NCI-H146 treated with DMSO at 0.1 percent for 48 hours (cell line): ENCODE measurements around the gene TFPT.

Experiments
- DNase-seq: peaks from one replicate; lab custom pipeline; 2025; ENCODE audit not compliant: unreplicated experiment; lab: John Stamatoyannopoulos, UW

The TFPT gene, protein sequence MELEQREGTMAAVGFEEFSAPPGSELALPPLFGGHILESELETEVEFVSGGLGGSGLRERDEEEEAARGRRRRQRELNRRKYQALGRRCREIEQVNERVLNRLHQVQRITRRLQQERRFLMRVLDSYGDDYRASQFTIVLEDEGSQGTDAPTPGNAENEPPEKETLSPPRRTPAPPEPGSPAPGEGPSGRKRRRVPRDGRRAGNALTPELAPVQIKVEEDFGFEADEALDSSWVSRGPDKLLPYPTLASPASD

DNA sequence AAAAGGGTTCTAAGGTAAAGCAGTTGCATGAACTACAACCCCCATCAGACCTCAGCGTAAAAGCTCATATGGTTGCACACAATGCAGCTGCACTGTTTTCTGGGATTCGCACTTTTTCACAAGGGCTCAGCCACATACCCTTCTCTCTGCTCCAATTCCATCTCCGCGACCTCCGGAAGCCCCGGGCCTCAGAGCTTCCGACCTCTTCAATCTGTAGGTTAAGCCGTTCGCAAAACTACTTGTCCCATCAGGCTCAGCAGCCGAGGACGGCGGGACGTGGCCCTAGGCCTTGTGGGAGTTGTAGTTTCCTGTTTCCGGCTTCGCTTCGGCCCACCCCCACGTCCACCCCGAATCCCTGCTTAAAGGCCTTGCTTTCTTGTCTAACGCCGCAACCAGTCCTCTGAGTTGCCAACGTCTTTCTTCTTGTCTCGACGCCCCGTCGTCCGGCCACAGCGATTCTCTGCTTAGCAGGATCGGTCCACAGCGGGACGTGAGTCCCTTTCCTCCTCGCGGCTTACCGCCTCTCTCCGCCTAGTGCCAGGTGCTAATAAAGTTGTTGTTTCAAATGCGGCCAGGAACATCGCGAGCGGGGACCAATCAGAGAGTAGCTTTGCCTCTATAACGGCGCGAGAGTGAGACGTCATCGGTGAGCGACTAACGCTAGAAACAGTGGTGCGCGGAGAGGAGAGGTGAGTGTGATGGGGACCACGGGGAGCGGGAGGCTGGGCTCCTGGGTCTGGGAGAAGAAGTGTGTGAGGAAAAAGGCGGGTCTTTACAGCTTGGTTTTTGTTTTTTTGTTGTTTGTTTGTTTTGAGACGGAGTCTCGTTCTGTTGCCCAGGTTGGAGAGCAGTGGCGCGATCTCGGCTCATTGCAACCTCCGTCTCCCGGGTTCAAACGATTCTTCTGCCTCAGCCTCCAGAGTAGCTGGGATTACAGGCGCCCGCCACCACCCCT is at the start of gene TFPT, which contains the start of gene PRPF31:
TSS of gene TFPT (minus strand) at position 549 of the 955 bp plus-strand sequence. CDS start at position 161, 388 bp downstream.
TSS of gene PRPF31 (plus strand) at position 646 of the 955 bp plus-strand sequence. CDS start 2,525 bp downstream, outside the sequence.
- peak; percentile 96 for DNase-seq

DNA sequence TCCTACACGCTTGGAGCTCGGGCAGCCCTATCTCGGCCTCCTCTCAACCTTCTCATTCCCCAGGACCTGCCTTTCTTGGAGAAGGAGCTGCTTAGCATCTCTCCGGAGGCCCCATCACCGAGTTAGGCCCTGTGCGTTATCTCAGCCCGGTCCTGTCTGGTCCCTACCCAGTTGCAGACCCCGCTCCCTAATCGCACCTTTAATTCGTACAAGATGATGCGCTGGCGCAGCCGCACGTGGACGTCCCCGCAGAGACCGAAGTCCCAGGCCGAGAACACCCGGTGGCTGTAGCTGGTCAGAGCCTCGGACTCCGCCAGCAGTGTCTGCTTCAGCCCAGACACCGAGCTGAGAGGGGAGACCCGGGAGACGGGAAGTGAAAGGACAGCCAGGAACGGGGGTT is 49.8 kb upstream of the TFPT start:
- no peak for DNase-seq

DNA sequence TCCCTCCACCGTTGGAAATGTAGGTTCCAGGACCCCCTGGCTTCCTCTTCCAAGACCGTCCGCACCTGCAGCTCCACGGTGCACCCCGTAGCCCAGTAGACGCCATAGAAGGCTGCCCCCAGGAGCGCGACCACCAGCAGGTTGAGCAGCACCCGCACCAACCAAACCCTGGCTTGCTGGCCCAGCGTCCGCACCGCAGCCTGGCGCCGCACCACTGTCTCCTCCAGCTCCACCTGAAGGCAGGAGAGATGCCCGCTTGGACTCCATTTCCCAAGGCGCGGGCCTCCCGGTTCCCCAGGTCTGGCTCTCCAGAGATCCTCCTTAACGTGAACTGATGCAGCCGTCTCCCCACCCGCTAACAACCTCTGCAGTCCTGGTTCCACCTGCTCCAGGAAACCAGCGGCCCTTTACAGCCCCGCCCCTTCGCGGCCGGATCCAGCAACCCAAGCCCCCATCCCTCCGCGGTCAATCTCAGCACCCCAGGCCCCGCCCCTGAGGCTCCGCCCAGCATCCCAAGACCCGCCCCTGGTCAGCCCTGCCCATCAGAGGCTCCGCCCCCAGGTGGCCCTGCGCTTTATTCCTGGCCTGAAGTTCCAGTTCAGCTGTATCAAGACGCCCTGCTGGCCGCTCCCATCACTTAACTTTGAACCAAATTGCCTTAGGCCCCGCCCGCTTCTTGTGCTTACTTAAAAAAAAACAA is 49.1 kb upstream of the TFPT start:
- peak; percentile 58 for DNase-seq

DNA sequence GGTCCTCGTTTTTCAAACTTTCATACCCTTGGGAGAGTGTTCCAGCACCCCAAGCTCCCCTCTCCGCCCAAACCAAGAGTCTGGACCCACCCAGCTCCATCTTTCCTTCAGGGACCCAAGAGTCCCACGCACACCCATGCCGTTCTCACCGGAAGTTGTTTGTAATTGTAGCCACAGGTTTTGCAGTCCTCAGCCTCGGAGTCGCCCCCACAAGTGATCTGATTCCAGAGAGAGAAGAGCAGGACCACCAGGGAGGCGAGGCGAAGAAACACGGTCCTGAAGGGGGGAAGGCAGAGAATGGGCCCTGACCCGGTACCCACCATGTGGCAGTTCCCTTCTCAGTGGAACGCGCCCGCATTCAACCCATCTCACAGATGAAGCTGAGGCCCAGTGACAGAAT is 47.4 kb upstream of the TFPT start:
- no peak for DNase-seq

DNA sequence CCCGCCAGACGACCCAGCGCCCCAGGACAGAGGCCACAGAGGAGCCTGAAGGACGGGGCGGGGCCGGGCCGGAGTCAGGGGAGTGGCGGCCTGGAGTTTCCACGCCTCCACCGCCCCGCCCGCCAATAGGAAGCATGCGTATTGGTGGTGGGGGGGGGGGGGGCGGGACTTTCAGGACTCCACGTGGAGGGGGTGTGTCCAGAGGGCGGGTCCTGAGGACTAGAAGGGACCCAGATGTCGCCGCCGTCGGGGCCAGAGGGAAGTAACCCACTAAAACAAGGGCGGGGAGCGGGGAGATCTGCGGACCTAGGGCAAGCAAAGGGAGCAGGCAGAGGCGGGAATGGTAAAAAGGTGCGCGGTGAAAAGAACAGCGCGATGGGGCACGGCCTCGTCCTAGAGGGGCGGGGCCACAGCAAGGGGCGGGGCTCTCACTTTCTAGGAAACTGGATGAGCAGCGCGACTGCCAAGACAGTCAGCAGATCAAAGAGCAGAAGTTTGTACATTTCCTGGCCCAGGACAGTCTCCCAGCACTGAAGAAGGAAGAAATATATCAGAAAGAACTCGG is 46.9 kb upstream of the TFPT start:
- peak; percentile 49 for DNase-seq

DNA sequence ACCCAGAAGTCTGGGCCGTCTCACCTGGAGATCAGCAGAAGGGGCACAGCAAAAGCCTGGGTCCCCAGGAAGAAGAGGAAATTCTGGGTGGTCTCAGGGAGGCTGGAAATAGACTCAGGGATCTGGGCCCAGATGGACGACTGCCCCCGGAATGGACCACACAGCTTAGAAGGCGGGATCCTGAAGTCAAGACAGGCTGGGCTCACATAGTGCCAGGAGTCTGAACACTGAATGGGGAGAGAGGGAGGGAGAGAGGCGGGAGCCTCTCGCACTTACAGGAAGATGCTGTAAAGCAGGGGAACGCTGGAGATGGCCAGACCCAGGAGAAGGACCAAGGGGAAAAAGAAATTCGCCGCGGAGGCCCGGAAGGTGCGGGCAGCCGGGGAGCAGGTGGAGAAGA is 45.4 kb upstream of the TFPT start:
- DNase-seq: no peak

DNA sequence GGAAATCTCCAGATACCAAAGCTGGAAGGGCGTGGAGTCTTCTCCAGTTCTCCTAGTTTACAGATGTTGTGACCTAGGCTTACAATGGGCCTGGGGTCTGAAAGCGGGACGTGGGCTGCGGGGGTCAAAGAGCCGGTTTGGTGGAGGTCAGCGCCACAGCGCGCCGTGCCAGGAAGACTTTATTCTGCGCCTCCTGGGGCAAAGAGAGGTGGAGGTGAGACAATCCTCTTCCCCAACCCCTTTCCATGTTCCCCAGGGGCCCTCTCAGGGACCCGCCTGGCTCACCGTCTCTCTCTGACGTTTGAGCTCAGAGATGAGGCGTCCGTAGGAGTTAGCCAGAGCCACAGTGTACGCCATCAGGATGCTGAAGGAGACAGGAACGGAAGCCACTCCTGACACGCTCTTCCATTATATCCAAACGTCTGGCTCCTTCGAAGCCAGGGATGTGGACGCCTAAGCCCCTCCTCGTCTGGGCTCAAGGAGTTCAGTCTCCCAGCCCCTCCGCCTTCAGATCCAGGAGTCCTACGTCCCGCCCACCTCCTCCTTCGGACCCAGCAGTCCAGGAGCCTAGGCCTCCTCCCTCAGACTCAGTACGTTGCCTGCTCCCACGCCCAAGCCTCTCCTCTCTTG is 44.8 kb upstream of the TFPT start:
- DNase-seq: peak; percentile 59

DNA sequence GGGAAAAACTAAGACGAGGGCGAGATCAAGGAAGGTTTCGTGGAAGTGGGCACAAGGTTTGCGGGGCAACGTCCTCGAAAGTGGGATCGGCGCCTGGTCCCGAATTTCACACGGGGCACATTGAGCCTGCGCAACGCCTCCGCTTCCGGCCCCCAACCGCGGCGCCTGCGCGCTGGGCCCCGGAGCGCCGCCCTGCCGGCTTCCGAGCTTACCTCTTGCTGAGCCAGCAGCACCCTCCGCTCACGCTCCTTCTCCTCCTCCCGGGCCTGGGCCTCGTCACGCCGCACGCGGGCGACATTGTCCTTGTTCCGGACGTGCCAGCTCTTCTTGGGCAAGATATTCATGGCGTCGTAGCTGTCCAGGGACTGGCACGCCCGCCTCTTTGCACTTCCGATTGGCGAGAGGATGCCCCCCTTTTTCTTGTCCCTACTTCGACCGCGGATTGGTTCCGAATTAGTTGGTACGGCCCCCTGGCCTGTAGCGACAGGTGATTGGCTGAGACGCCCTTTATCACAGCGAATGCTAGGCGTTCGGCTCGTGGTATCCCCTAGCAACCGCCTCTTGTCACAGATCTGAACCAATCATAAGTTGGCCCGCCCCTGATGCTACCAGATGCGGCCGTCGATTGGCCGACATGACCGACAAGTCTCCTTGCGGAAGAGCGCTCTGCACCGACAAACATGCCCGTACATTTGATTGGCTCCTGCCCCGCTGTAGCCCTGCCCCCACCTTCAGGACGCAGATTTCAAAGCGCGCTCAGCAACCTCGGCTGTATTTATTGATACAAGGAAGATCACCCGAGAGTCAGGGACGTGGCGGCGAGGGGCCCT is 44.1 kb upstream of the TFPT start, which contains the start of gene LENG1:
TSS of gene LENG1 (minus strand) at position 370 of the 830 bp plus-strand sequence. CDS start at position 344, 26 bp downstream.
- peak; percentile 100 for DNase-seq

DNA sequence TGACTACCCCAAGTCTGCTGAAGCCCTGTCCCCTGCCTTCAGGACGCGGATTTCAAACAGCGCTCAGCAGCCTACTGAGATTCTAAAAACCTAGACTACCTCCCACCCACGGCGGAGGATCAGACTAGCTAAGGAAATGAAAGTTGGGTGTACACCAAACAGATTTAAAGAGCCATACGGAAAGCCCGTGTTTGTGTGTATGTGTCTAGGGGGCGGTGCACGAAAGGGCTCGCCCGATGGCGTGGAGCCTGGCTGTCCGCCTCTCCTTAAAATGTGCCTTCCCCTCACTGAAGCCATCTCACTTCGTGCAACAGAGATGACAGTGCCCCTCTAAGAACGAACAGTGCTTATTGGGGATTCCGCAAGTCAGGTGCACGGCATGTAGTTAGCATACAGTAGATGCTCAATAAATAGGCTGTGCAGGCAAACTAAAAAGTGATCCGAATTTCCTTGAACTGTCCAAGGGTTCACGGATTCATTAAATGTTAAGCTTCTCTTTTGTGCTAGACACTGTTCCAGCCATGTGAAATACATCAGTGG is 43.4 kb upstream of the TFPT start:
- no peak for DNase-seq

DNA sequence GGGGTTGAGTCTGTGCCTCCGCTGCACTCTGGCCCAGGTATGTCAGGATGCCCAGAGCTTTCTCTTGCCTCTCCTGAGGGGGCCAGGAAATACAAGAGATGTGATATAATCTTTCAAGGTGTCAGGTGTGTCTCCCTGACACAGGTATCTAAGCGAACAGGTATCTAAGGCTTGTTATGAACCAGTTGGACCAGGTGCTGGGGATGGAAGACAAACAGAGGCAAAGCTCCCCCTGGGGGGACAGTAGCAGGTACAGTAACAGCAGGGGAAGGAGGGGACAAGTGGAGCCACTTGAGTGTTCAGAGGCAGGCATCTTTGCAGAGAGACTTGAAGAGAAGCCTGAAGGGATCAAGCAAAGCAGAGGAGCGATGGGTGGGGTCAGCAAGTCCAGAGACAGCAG is 41.5 kb upstream of the TFPT start:
- DNase-seq: no peak

DNA sequence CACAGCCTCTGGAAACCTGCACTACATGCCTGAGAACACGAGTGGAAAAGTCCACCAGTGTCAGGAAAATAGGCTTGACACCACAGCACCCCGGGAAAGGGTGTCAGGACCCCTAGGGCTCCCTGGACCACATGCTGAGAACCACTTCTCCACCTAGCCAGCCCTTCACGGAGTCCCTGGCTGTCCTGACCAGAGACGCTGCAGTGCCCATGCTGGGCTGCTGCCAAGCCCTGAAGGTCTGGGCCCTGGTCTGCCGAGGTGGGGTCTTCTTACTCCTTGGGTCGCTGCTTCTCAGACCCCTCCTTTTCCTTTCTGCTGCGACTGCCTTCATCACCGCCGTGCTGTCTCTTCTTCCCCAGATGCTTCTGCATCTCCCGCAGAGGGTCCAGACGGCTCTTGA is 41.0 kb upstream of the TFPT start:
- DNase-seq: no peak

DNA sequence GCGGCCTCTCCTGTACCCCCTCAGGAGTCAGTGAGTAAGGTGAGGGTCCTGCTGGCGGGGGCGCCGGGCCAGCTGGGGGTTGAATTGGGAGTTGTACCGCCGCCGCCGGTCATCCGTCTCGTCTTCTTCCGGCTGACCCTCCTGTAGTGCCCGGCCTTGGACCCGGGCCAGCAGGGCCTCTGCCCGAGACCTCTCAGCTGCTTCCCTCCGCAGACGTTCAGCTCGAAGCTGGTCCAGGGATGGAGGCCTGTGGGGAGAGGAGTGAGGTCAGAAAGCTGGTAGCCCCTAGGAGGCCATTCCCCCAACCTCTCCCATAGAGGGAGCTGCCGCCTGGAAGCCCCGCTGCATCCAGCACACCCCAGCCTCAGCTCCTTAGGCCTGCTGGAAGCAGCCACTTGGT is 40.2 kb upstream of the TFPT start:
- DNase-seq: no peak

DNA sequence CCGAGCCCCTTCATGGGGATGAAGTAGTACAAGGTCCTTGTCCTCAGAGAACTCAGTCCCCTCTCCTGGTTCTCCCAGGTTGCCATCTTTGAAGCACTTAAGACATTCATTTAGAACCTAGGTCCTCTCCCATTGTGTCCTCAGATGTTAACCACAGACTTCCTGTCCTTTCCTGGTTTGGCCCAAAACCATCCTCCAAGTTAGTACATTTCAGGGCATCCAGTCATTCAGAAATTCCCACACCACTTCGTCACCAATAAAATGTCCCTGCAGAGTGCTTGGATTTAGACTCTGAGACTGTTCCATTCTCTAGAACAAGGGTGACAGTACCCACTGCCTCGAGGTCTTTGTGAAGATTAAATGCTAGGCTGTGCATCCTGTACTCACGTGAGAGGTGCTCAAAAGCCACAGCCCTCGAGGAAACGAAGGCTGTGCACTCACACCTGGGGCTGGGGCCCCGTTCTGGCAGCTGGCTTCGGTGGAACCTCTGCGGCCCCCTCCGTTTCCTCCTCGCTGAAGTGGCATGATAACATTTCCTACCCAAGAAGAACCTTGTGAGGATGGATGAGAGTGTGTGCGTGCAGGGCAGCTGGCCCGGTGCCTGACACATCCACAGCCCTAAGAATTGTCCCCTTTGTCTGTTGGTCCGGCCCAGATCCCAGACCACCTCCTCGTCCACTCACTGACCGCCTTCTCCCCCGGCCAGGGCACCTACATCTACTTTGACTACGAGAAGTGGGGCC is 39.3 kb upstream of the TFPT start:
- no peak for DNase-seq

DNA sequence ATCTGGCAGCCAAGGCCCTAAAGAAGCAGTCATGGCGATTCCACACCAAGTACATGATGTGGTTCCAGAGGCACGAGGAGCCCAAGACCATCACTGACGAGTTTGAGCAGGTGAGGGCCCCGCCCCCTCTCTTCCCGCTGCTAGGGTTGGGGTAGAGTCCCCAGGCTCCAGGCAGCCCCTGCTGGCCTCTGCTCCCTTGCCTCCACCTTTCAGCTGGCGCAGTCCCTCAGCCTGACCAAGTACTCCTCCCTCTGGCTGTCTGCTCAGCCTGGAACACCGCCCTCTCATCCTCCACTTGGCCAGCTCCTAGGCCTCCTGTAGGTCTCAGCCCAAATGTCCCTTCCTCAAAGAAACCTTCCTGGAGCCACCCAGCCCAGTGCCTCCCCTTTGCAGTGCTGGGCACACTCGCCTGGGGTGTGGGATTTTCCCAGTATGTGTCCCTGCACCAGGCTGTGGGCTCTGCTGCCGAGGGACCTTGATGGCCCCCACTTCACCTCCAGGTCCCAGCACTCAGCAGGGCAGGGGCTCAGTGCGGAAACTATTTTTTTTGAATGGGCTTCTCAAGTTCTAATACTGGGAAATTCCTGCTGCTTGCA is 38.4 kb upstream of the TFPT start:
- no peak for DNase-seq

DNA sequence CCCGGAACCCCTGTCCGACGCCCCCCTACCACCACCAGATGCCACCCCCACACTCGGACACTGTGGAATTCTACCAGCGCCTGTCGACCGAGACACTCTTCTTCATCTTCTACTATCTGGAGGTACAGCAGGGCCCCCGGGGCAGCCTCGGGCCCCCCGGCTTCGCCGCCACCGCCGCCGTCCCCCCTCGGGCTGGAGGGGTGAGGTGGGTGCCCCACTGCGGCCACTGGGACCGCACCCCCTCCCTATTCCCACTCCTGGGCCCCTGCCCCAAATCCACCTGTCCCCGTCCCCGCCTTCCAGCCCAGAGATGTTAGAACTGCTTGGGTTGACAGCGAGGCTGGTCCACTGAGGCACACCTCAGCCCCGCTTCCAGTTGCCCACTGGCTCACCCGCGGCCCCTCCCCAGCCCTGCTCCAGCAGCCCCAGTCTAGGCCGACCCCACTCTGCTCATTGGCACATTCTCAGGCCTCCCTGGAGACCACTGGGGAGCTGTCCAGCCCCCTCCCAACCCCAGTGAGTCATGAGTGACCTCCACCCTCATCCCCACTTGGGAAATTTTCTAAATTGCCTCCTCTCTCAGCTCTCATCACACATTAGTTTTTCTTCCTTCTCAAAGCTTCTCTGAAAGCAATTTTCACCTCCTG is 37.5 kb upstream of the TFPT start:
- DNase-seq: no peak

DNA sequence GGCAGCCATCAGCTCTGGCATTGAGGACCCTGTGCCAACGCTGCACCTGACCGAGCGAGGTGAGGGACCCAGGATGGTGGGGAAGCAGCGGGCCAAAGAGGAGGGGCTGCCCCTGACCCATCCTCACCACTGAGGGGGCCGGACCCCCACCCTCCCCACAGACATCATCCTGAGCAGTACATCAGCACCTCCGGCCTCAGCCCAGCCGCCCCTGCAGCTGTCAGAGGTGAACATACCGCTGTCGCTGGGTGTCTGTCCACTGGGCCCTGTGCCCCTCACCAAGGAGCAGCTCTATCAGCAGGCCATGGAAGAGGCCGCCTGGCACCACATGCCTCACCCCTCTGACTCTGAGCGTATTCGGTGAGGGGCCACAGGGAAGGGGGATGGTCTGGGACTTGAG is 36.8 kb upstream of the TFPT start:
- DNase-seq: no peak

DNA sequence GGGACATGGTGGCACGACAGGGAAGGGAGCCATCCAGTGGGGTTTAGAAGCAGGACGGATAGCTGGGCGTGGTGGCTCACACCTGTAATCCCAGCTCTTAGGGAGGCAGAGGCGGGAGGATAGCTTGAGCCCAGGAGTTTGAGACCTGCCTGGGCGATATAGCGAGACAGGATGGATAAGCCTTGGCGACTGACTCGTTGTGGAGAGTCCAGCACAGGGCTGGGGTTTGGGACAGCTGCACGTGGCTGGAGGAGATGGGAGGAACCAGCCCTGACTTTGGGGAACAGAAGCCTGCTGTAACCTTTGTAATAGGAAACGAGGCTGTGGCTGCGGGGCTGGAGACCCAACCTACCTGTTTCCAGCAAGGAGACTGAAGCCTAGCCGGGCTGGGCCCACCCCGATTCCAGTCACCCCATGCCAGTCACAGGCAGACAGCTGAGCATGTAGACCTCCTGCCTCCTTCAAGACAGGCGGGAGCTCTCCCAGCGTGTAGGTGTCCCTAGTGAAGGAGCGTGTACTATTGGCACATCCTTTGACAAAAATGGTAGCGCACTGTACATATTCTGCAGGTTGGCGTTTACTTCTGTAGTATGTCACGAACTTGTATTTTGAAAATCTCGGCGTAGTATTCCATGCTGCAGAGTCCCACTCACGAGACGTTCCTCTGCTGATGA is 36.0 kb upstream of the TFPT start:
- no peak for DNase-seq
